ENCODE data around the gene RPL12.

- no peak for TF ChIP-seq CTCF (IDR thresholded peaks at IDR 0.05; ENCODE audit: low read depth, low read length, missing input control)
- no peak for TF ChIP-seq RAD21 (IDR thresholded peaks at IDR 0.05)
- no peak for TF ChIP-seq TAF1 (conservative IDR thresholded peaks at IDR 0.05)
- no peak for TF ChIP-seq MAX (IDR thresholded peaks at IDR 0.05)
- no peak for TF ChIP-seq REST (IDR thresholded peaks at IDR 0.05)
- no peak for TF ChIP-seq SP1 (IDR thresholded peaks at IDR 0.05)
- no peak for TF ChIP-seq YY1 (IDR thresholded peaks at IDR 0.05)
- TF ChIP-seq EGR1 (IDR thresholded peaks at IDR 0.05; ENCODE audit: low read depth in 2 of 2) = no peak
- no peak for TF ChIP-seq FOXA1 (IDR thresholded peaks at IDR 0.05)
These were observed 851 bp upstream of the RPL12 start for GRCh38 chr9:127451858-127452656.
